Central memory CD8-positive, alpha-beta T cell (primary cell): Measurements from ENCODE around the gene MBIP.
A peak's percentile ranks its signal among the peaks of the same experiment; 100 is the strongest.

Experiments
- ATAC-seq: fragments of 150-1000 bp; cut with Tn5 transposase; replicated peaks from 2 replicates; pipeline ENCODE4 v1.10.0; 2022; ENCODE audit warnings: mild to moderate bottlenecking, moderate FRiP score, moderate number of reproducible peaks; ENCODE audit not compliant: poor library complexity, severe bottlenecking; ENCODE audit errors: extremely low read depth
- DNase-seq, 2 donors: peaks; one replicate each; pipeline ENCODE4 v3.0.0; 2021; ENCODE audit warnings: low spot score in 2 of 2
- H3K27ac Mint-ChIP-seq: one replicate; pipeline ENCODE4 v1.8.0; 2022; ENCODE audit warnings: low read depth, mild to moderate bottlenecking, moderate library complexity, mixed read lengths
- H3K27me3 Mint-ChIP-seq: one replicate; pipeline ENCODE4 v1.8.0; 2022; ENCODE audit warnings: mixed read lengths
- H3K36me3 Mint-ChIP-seq: one replicate; pipeline ENCODE4 v1.8.0; 2022; ENCODE audit warnings: mild to moderate bottlenecking, moderate library complexity, mixed read lengths; ENCODE audit not compliant: insufficient read depth
- H3K4me1 Mint-ChIP-seq: one replicate; pipeline ENCODE4 v1.8.0; 2022; ENCODE audit warnings: mixed read lengths
- H3K4me3 Mint-ChIP-seq: one replicate; pipeline ENCODE4 v1.8.0; 2022; ENCODE audit warnings: mild to moderate bottlenecking, moderate library complexity, mixed read lengths
- H3K9me3 Mint-ChIP-seq: one replicate; pipeline ENCODE4 v1.8.0; 2022; ENCODE audit warnings: mixed read lengths

The MBIP gene

GRCh38 chr14:36275741-36276140 is 44.7 kb downstream of the MBIP start:
- no peak for ATAC-seq
- no peak for DNase-seq
- Mint-ChIP-seq H3K4me1 (peaks cover 11% of the 10 kb centered on the region), H3K27ac (no peak overlapping the region), H3K36me3 (peaks cover 1% of the 10 kb centered on the region), H3K9me3 (no peaks in the 10 kb centered on the region), H3K4me3 (no peak overlapping the region), H3K27me3 (peaks cover 62% of the 10 kb centered on the region)

DNA sequence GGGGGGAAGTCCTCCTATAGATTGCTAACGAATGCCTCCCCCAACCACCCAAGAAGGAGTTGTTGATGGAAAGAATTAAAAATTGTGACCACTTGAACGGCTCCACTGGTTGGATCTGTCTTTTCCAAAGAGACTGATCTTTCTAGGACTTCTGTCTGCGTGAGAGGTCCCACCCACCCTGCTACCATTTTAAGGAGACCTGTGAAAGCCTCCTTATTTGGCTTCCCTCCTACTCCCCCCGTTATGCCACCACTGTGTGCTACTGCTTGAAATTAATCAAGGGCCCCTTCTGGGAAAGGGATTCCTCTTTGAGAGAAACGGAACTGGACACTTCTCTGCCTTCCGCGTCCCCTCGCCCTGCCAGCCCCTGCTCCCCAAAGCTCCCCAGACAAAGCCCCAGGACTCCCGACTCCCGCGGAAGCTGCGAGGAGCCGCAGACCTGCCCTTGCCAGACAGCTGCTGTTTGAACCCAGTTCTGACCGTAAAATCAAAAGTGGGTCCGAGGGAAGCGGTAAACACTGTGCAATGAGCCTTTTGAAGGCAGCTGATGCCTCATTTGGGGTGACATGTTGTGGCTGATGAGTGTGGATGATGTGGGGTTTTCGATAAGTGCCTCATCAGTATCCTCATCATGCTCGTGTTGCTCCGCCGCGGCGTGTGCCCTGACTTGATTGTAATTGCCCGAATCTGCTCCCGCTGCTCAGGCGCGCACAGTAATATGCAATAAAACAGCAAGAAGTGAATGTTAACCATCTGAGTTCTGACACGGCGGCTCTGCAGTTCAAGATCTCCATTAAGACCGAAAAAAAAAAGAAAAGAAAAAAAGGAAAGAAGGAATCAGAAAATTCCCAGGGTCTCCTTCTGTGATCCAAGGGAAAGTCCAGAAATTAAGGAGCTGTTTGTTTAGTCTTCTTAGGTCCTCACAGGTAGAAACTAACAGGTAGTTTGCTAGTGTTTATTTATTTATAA is 48.2 kb downstream of the MBIP start:
- ATAC-seq (peak; percentile 14), DNase-seq (no peak)
- H3K36me3 Mint-ChIP-seq = peaks cover 3% of the 10 kb centered on the region
- peaks cover 73% of the 10 kb centered on the region for H3K27me3 Mint-ChIP-seq
- H3K9me3 Mint-ChIP-seq = no peaks in the 10 kb centered on the region
- H3K4me3 Mint-ChIP-seq = peak overlapping the region; percentile 39
- peaks cover 11% of the 10 kb centered on the region for H3K4me1 Mint-ChIP-seq
- H3K27ac Mint-ChIP-seq = no peak overlapping the region

GRCh38 chr14:36271222-36271621 is 49.2 kb downstream of the MBIP start:
- H3K4me3 Mint-ChIP-seq = no peak overlapping the region
- peaks cover 11% of the 10 kb centered on the region for H3K4me1 Mint-ChIP-seq
- H3K27me3 Mint-ChIP-seq = peaks cover 69% of the 10 kb centered on the region

DNA sequence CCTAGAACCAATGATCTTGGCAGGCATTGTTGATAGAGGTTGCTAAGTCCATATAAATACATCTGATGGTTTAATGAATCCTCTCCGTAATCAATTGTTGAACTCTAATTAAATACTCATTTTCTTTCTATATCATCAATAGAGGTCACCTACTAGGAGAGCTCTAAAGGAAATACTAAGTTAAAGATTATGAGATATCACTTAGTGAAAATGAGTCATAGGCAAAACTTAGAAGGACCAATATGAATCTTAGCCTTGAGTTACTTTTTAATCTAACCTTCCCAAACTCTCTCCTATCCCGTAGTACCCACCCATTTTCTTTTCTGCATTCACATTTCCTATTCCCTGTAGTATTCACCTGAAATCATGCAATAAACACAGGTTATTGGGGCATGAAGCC is 50.2 kb downstream of the MBIP start:
- Mint-ChIP-seq H3K4me3 (no peak overlapping the region), H3K27ac (no peak overlapping the region), H3K36me3 (peaks cover 4% of the 10 kb centered on the region), H3K9me3 (no peaks in the 10 kb centered on the region), H3K27me3 (peaks cover 75% of the 10 kb centered on the region), H3K4me1 (peaks cover 11% of the 10 kb centered on the region)
- ATAC-seq = no peak
- no peak for DNase-seq

More at GRCh38 chr14:36271222-36271621, 49.2 kb downstream of the MBIP start:
- H3K36me3 Mint-ChIP-seq = peaks cover 4% of the 10 kb centered on the region
- no peak for ATAC-seq
- no peaks in the 10 kb centered on the region for H3K9me3 Mint-ChIP-seq
- DNase-seq = no peak
- no peak overlapping the region for H3K27ac Mint-ChIP-seq

GRCh38 chr14:36268121-36268520 is 52.3 kb downstream of the MBIP start:
- Mint-ChIP-seq H3K27ac (no peak overlapping the region), H3K4me1 (peaks cover 11% of the 10 kb centered on the region), H3K4me3 (no peak overlapping the region), H3K36me3 (peaks cover 4% of the 10 kb centered on the region), H3K27me3 (peaks cover 71% of the 10 kb centered on the region), H3K9me3 (no peaks in the 10 kb centered on the region)
- ATAC-seq (no peak), DNase-seq (no peak)

- Mint-ChIP-seq H3K27me3 (peaks cover 38% of the 10 kb centered on the region), H3K27ac (no peak overlapping the region), H3K9me3 (no peaks in the 10 kb centered on the region), H3K4me3 (no peak overlapping the region), H3K36me3 (peaks cover 4% of the 10 kb centered on the region), H3K4me1 (no peaks in the 10 kb centered on the region)
- DNase-seq = no peak
- ATAC-seq = no peak
Measured at GRCh38 chr14:36264595-36264994, 55.8 kb downstream of the MBIP start.

- DNase-seq = no peak
- peaks cover 4% of the 10 kb centered on the region for H3K36me3 Mint-ChIP-seq
- no peaks in the 10 kb centered on the region for H3K9me3 Mint-ChIP-seq
- H3K27ac Mint-ChIP-seq = no peak overlapping the region
- H3K4me1 Mint-ChIP-seq = no peaks in the 10 kb centered on the region
- H3K27me3 Mint-ChIP-seq = peaks cover 36% of the 10 kb centered on the region
- ATAC-seq = no peak
- H3K4me3 Mint-ChIP-seq = no peak overlapping the region
Measured at GRCh38 chr14:36264107-36264506, 56.3 kb downstream of the MBIP start.

DNA sequence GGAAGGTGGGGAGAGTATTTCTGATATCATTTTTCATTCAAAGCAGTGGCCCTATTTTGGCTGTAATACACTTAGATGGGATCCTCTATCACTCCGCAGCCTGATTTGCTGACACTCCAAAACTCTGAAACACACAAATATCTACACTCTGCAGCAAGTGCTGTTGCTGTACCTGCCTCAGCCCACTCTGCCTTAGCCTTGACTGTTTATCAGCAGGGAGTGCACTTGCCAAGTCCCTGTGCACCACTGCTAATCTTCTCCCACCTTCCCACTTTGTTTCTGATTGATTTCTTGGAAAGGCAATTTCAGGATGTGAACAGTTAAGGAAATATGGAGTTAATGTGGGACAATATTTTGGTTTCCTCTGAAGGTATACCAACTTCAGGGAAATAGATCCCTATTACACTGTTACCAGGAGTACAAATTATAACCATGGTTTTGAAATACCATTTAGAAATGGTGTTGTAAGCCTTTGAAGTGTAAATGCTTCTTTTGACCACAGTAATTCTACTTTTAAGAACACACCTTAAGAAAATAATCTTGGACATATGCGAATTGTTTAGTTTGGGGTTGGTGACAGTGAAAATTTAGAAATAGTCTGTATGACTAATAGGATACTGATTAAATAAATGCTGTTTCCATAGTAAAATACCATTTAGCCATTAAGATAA is 59.3 kb downstream of the MBIP start:
- Mint-ChIP-seq H3K9me3 (no peaks in the 10 kb centered on the region), H3K4me1 (no peaks in the 10 kb centered on the region), H3K27ac (no peak overlapping the region), H3K27me3 (peaks cover 29% of the 10 kb centered on the region), H3K4me3 (no peak overlapping the region), H3K36me3 (no peaks in the 10 kb centered on the region)
- DNase-seq (no peak), ATAC-seq (no peak)

- Mint-ChIP-seq H3K36me3 (no peaks in the 10 kb centered on the region), H3K4me3 (no peak overlapping the region), H3K27ac (no peak overlapping the region), H3K9me3 (no peaks in the 10 kb centered on the region), H3K4me1 (no peaks in the 10 kb centered on the region), H3K27me3 (peaks cover 8% of the 10 kb centered on the region)
- DNase-seq (no peak), ATAC-seq (no peak)
Measured at GRCh38 chr14:36258241-36258640, 62.2 kb downstream of the MBIP start.

DNA sequence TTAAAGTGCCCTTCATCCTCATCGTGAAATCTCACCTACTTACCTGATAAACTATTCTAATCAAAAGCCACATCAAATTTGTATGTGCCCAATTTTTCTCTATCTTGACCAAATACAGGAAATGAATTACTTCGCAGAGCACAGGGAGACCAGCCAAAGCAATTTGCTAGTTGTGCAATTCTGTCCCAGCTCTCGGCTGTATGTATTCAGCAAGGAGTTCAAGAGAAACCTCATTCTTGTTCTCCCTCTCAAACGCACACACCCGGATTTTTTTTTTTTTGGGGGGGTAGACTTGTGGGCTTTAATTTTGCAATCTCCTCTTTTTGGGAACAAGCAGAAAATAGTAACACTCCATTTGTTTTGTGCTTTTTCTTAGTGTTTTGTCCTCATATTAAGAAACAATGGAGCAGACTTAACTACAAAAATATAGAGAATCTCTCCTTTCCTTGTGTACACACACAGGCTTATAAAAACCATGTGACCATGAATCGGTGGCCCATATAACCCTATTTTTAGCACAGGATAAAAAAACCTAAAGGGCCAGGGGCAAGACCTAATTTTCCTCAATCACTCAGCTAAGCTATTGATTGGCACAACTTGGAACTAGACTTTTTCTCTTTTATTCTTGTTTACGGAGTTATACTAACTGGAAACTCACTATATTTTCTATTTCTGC is 64.2 kb downstream of the MBIP start:
- no peak overlapping the region for H3K4me3 Mint-ChIP-seq
- ATAC-seq (no peak), DNase-seq (no peak)
- no peaks in the 10 kb centered on the region for H3K36me3 Mint-ChIP-seq
- H3K27ac Mint-ChIP-seq = no peak overlapping the region
- no peaks in the 10 kb centered on the region for H3K4me1 Mint-ChIP-seq
- peaks cover 8% of the 10 kb centered on the region for H3K27me3 Mint-ChIP-seq
- H3K9me3 Mint-ChIP-seq = no peaks in the 10 kb centered on the region

GRCh38 chr14:36254020-36254624 is 66.3 kb downstream of the MBIP start:
- Mint-ChIP-seq H3K27me3 (peaks cover 8% of the 10 kb centered on the region), H3K4me1 (no peaks in the 10 kb centered on the region), H3K4me3 (no peak overlapping the region), H3K9me3 (peaks cover 5% of the 10 kb centered on the region), H3K36me3 (no peaks in the 10 kb centered on the region), H3K27ac (no peak overlapping the region)
- DNase-seq (no peak), ATAC-seq (no peak)
